HCT116 (cell line): ENCODE results near the gene SLC2A9. TPM values are rescaled to one million over a fixed set of nuclear protein-coding genes. Genes with fewer than 3 reads are reported as not detected.

Experiments used
- ATAC-seq: fragments of 200-7000 bp; cut with Tn5 transposase; 2 replicates; pipeline ENCODE4 v1.9.1; 2020; ENCODE audit warnings: mild to moderate bottlenecking, moderate library complexity
- BruUV-seq: library from RNA; stranded (reverse); fragments of 400-500 nt; replicated peaks from 2 replicates; lab custom pipeline; 2021; lab: Mats Ljungman, UMichigan
- CTCF ChIA-PET: fragments of 300-600 bp; sonication (Branson Sonifier 250); formaldehyde crosslinking; loops from one replicate; lab custom pipeline; 2021; ENCODE audit warnings: antibody characterized with exemption; lab: Charles Lee
- POLR2A ChIA-PET: fragments of 300-600, 350-600 bp; sonication (Branson Sonifier 250); formaldehyde crosslinking; loops from one replicate; lab custom pipeline; 2021; ENCODE audit warnings: antibody characterized with exemption; lab: Charles Lee
- RAD21 ChIA-PET, 2 experiments: fragments of 300-600 bp; sonication (Branson Sonifier 250); formaldehyde crosslinking; loops; one replicate each; lab custom pipeline; 2023; ENCODE audit warnings: low total read pairs in 2 of 2; ENCODE audit not compliant: uncharacterized antibody in 2 of 2, unreplicated experiment in 2 of 2, low non-redundant PET in 1 of 2; lab: Charles Lee
- DNase-seq: peaks from one replicate; pipeline ENCODE4 v3.0.0-alpha.2; 2010; ENCODE audit warnings: low read depth, low spot score
- H2AFZ ChIP-seq: fragments of 200-600 bp; shearing (Covaris generic), sonication (generic); 2 replicates; pipeline ENCODE4 v1.6.1; 2017; ENCODE audit warnings: low read depth, mixed run types, mixed read lengths, antibody characterized with exemption, low read length; ENCODE audit not compliant: poor library complexity, severe bottlenecking
- H3K27ac ChIP-seq: 2 replicates; pipeline ENCODE4 v1.5.1; 2012; ENCODE audit warnings: low read depth, low read length
- H3K27me3 ChIP-seq: fragments of 200-600 bp; sonication (generic); 2 replicates; pipeline ENCODE4 v1.6.1; 2016; ENCODE audit warnings: mixed run types, low read length, mixed read lengths; ENCODE audit not compliant: insufficient read depth
- H3K36me3 ChIP-seq, 2 experiments: fragments of 200-500 bp in 1 of 2; fragments of 200-600 bp in 1 of 2; sonication (Bioruptor generic) in 1 of 2; sonication (generic) in 1 of 2; 2 replicates each; pipeline versions ENCODE4 v1.5.1 to v1.6.1; 2014 to 2016; ENCODE audit warnings: low read length in 2 of 2, inconsistent platforms in 1 of 2, mixed read lengths in 1 of 2, mixed run types in 1 of 2; ENCODE audit not compliant: insufficient read depth in 2 of 2, control insufficient read depth in 1 of 2
- H3K4me1 ChIP-seq, 2 experiments: fragments of 200-600 bp in 1 of 2; sonication (generic) in 1 of 2; 2 replicates each; pipeline versions ENCODE4 v1.5.1 to v1.6.1; 2012 to 2017; ENCODE audit warnings: low read length in 2 of 2, inconsistent platforms in 1 of 2, mild to moderate bottlenecking in 1 of 2, mixed read lengths in 1 of 2, mixed run types in 1 of 2, moderate library complexity in 1 of 2; ENCODE audit not compliant: insufficient read depth in 2 of 2, control insufficient read depth in 1 of 2
- H3K4me2 ChIP-seq: fragments of 200-600 bp; sonication (generic); 2 replicates; pipeline ENCODE4 v1.6.1; 2017; ENCODE audit warnings: mixed run types, low read length, mixed read lengths
- H3K4me3 ChIP-seq, 2 experiments: fragments of 200-600 bp in 1 of 2; sonication (generic) in 1 of 2; replicated peaks in 1 of 2; 2 replicates each; pipeline ENCODE4 v1.5.1; 2011 to 2016; ENCODE audit warnings: low read length in 2 of 2, control low read depth in 1 of 2, low read depth in 1 of 2, mild to moderate bottlenecking in 1 of 2, mixed read lengths in 1 of 2, mixed run types in 1 of 2
- H3K79me2 ChIP-seq: fragments of 200-600 bp; sonication (generic); 2 replicates; pipeline ENCODE4 v1.6.1; 2017; ENCODE audit warnings: mild to moderate bottlenecking, mixed run types, low read length, moderate library complexity, mixed read lengths; ENCODE audit not compliant: insufficient read depth
- H3K9ac ChIP-seq: fragments of 200-600 bp; sonication (generic); 2 replicates; pipeline ENCODE4 v1.6.1; 2016; ENCODE audit warnings: low read length, mixed read lengths
- H3K9me2 ChIP-seq: fragments of 200-600 bp; sonication (generic), shearing (Covaris generic); 2 replicates; pipeline ENCODE4 v1.6.1; 2017; ENCODE audit warnings: mixed run types, mild to moderate bottlenecking, moderate library complexity; ENCODE audit not compliant: insufficient read depth
- H3K9me3 ChIP-seq, 2 experiments: fragments of 200-500 bp in 1 of 2; fragments of 200-600 bp in 1 of 2; sonication (Bioruptor generic) in 1 of 2; sonication (generic) in 1 of 2; 2 replicates each; pipeline ENCODE4 v1.6.1; 2014 to 2017; ENCODE audit warnings: low read length in 2 of 2, mixed read lengths in 2 of 2, inconsistent platforms in 1 of 2, low read depth in 1 of 2, mild to moderate bottlenecking in 1 of 2, mixed run types in 1 of 2, moderate library complexity in 1 of 2; ENCODE audit not compliant: control insufficient read depth in 1 of 2, insufficient read depth in 1 of 2
- H4K20me1 ChIP-seq: fragments of 200-600 bp; sonication (generic), shearing (Covaris generic); 2 replicates; pipeline ENCODE4 v1.6.1; 2017; ENCODE audit warnings: mixed run types, mild to moderate bottlenecking, moderate library complexity; ENCODE audit not compliant: insufficient read depth
- ATF3 ChIP-seq: IDR thresholded peaks from 2 replicates; pipeline ENCODE4 v1.6.1; 2012
- CBX3 ChIP-seq: IDR thresholded peaks from 2 replicates; pipeline ENCODE4 v1.6.1; 2012; ENCODE audit warnings: low read depth
- CEBPB ChIP-seq: IDR thresholded peaks from 2 replicates; pipeline ENCODE4 v1.6.1; 2012; ENCODE audit warnings: low read depth
- CTCF ChIP-seq, 3 experiments: fragments of 200-600 bp in 1 of 3; sonication (generic) in 1 of 3; IDR thresholded peaks in 2 of 3; conservative IDR thresholded peaks in 1 of 3; 2 replicates each; pipeline ENCODE4 v1.5.1; 2012 to 2017; ENCODE audit warnings: low read depth in 2 of 3, low read length in 2 of 3, antibody characterized with exemption in 1 of 3, borderline replicate concordance in 1 of 3, control low read depth in 1 of 3, mild to moderate bottlenecking in 1 of 3, mixed read lengths in 1 of 3, mixed run types in 1 of 3, moderate library complexity in 1 of 3; ENCODE audit not compliant: insufficient read depth in 1 of 3
- EGR1 ChIP-seq: IDR thresholded peaks from 2 replicates; pipeline ENCODE4 v1.6.1; 2012; ENCODE audit warnings: low read depth
- JUND ChIP-seq: IDR thresholded peaks from 2 replicates; pipeline ENCODE4 v1.6.1; 2012
- MAX ChIP-seq: IDR thresholded peaks from 2 replicates; pipeline ENCODE4 v1.6.1; 2012
- POLR2A ChIP-seq: IDR thresholded peaks from 2 replicates; pipeline ENCODE4 v1.7.0; 2011; ENCODE audit warnings: borderline replicate concordance; ENCODE audit not compliant: insufficient read depth, insufficient read length; ENCODE audit errors: extremely low read depth
- POLR2AphosphoS5 ChIP-seq: IDR thresholded peaks from 2 replicates; pipeline ENCODE4 v1.6.1; 2011; ENCODE audit warnings: mild to moderate bottlenecking, low read depth, low read length, moderate library complexity
- SP1 ChIP-seq: IDR thresholded peaks from 2 replicates; pipeline ENCODE4 v1.6.1; 2012; ENCODE audit warnings: low read depth
- SRF ChIP-seq: IDR thresholded peaks from 2 replicates; pipeline ENCODE4 v1.6.1; 2012; ENCODE audit warnings: low read depth
- TCF7L2 ChIP-seq: IDR thresholded peaks from 2 replicates; pipeline ENCODE4 v1.7.0; 2011; ENCODE audit warnings: borderline replicate concordance, inconsistent platforms; ENCODE audit not compliant: insufficient read depth, insufficient read length; ENCODE audit errors: extremely low read depth
- YY1 ChIP-seq: IDR thresholded peaks from 2 replicates; pipeline ENCODE4 v1.6.1; 2011; ENCODE audit warnings: low read length, low read depth, moderate library complexity, mild to moderate bottlenecking; ENCODE audit not compliant: insufficient replicate concordance; ENCODE audit errors: extremely low read depth
- ZFX ChIP-seq: fragments of 450-650 bp; IDR thresholded peaks from 2 replicates; pipeline ENCODE4 v1.6.1; 2017
- ZNF274 ChIP-seq: fragments of 200-500 bp; sonication (Bioruptor generic); IDR thresholded peaks from 2 replicates; pipeline ENCODE4 v1.6.1; 2014; ENCODE audit warnings: mild to moderate bottlenecking, low read depth, low read length, inconsistent platforms
- intact Hi-C: fragments of 100-400 bp; cut with micrococcal nuclease; formaldehyde crosslinking; loops from 2 replicates; pipeline ENCODE4 v1.10.0; 2022
- total RNA-seq: library from RNA; stranded (reverse); gene quantifications from one replicate; pipeline ENCODE4 v1.2.1, GENCODE V29; 2021; ENCODE audit not compliant: unreplicated experiment
- TF ChIP-seq, protein P1 (sequence below): IDR thresholded peaks from 2 replicates; pipeline ENCODE4 v1.6.1; 2011; ENCODE audit warnings: mild to moderate bottlenecking, low read length, moderate library complexity; ENCODE audit not compliant: insufficient replicate concordance; ENCODE audit errors: extremely low read depth

SLC2A9 gene
- total RNA-seq, 1 experiment from 2014 or later = 2.2 TPM

DNA sequence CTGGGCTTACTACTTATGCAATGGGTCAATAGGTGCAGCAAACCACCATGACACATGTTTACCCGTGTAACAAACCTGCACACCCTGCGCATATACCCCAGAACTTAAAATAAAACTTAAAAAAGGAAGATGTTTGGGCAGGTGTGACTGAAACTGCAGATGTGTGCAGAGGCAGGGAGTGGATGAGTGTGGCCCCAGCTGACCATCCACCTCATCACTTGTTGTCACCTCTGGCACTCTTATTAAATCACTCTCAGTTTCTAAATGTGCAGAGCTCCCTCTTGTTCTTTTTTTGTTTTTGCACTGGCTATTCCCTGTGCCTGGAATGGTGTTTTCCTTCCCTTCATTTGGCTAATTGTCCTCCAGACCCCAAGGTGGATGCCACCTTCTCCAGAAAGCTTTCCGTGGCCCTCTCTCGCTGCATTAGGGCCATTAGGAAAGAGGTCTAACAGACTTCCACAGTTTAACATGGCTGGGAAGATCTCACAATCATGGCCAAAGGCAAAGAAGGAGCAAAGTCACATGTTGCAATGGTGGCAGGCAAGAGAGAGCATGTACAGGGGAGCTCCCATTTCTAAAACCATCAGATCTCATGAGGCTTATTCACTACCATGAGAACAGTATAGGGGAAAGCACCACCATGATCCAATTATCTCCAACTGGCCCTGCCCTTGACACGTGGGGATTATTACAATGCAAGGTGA is 58.5 kb downstream of the SLC2A9 start:
- DNase-seq (no peak), ATAC-seq (no peak)
- ChIA-PET RAD21 (no interaction called here), POLR2A (no interaction called here), CTCF (no interaction called here)
- Histone ChIP-seq H4K20me1 (no peaks in the 10 kb centered on the region), H3K4me2 (no peak overlapping the region), H3K27me3 (no peaks in the 10 kb centered on the region), H3K9me2 (no peaks in the 10 kb centered on the region; the same call in 1 of the 2 replicates), H2AFZ (no peak overlapping the region), H3K9ac (no peak overlapping the region), H3K9me3 (no peaks in the 10 kb centered on the region), H3K36me3 (no peaks in the 10 kb centered on the region), H3K79me2 (no peaks in the 10 kb centered on the region), H3K4me3 (no peak overlapping the region), H3K4me1 (no peaks in the 10 kb centered on the region), H3K27ac (no peak overlapping the region)
- intact Hi-C loops = no loop called here
- no TSS peak for BruUV-seq
- TF ChIP-seq SP1 = no peak
- no peak for TF ChIP-seq MAX
- no peak for TF ChIP-seq ZNF274
- no peak for TF ChIP-seq TCF7L2
- no peak for TF ChIP-seq CEBPB
- TF ChIP-seq, protein P1, sequence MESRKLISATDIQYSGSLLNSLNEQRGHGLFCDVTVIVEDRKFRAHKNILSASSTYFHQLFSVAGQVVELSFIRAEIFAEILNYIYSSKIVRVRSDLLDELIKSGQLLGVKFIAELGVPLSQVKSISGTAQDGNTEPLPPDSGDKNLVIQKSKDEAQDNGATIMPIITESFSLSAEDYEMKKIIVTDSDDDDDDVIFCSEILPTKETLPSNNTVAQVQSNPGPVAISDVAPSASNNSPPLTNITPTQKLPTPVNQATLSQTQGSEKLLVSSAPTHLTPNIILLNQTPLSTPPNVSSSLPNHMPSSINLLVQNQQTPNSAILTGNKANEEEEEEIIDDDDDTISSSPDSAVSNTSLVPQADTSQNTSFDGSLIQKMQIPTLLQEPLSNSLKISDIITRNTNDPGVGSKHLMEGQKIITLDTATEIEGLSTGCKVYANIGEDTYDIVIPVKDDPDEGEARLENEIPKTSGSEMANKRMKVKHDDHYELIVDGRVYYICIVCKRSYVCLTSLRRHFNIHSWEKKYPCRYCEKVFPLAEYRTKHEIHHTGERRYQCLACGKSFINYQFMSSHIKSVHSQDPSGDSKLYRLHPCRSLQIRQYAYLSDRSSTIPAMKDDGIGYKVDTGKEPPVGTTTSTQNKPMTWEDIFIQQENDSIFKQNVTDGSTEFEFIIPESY = no peak
- TF ChIP-seq ATF3 = no peak
- TF ChIP-seq POLR2AphosphoS5 = no peak
- no peak for TF ChIP-seq POLR2A
- TF ChIP-seq JUND = no peak
- TF ChIP-seq CBX3 = no peak
- no peak for TF ChIP-seq ZFX
- TF ChIP-seq YY1 = no peak
- no peak for TF ChIP-seq CTCF (IDR thresholded peaks at IDR 0.05 in 2 of 3, conservative IDR thresholded peaks at IDR 0.05 in 1 of 3; ENCODE audit: borderline replicate concordance in 1 of 3, insufficient read depth in 1 of 3, low read depth in 2 of 3, low read length in 2 of 3)
- no peak for TF ChIP-seq EGR1
- TF ChIP-seq SRF = no peak
